SK-N-SH (cell line): Measurements from ENCODE around the gene TMEM134.

Experiments
- CHD2 ChIP-seq: fragments of 150-350 bp; IDR thresholded peaks from 2 replicates; pipeline ENCODE4 v1.6.1; 2018; ENCODE audit warnings: low read length; ENCODE audit not compliant: partially characterized antibody
- ELF1 ChIP-seq: IDR thresholded peaks from 2 replicates; pipeline ENCODE4 v1.4.0; 2012
- EP300 ChIP-seq, 2 experiments: IDR thresholded peaks; 2 replicates each; pipeline versions ENCODE4 v1.4.0 to v1.6.1; 2012; ENCODE audit warnings: borderline replicate concordance in 1 of 2, low read depth in 1 of 2, low read length in 1 of 2
- EZH2phosphoT487 ChIP-seq: fragments of 200-600 bp; sonication (generic); IDR thresholded peaks from 2 replicates; pipeline ENCODE4 v1.6.1; 2017; ENCODE audit warnings: low read depth, mixed run types, mild to moderate bottlenecking, antibody characterized with exemption, moderate library complexity, borderline replicate concordance
- FOXM1 ChIP-seq: IDR thresholded peaks from 2 replicates; pipeline ENCODE4 v1.4.0; 2012; ENCODE audit warnings: low read depth, mild to moderate bottlenecking
- GABPA ChIP-seq: IDR thresholded peaks from 2 replicates; pipeline ENCODE4 v1.4.0; 2012; ENCODE audit warnings: low read depth, mild to moderate bottlenecking
- POLR2AphosphoS5 ChIP-seq: IDR thresholded peaks from 2 replicates; pipeline ENCODE4 v1.6.1; 2012; ENCODE audit warnings: low read depth, low read length
- RAD21 ChIP-seq: IDR thresholded peaks from 2 replicates; pipeline ENCODE4 v1.6.1; 2012; ENCODE audit warnings: mild to moderate bottlenecking, low read length
- YY1 ChIP-seq: IDR thresholded peaks from 2 replicates; pipeline ENCODE4 v1.4.0; 2012; ENCODE audit warnings: low read depth, mild to moderate bottlenecking
- TF ChIP-seq, protein P1 (sequence below): fragments of 200-600 bp; sonication (generic); IDR thresholded peaks from 2 replicates; pipeline ENCODE4 v1.6.1; 2017; ENCODE audit warnings: antibody characterized with exemption, mild to moderate bottlenecking, moderate library complexity
- TF ChIP-seq, protein P2 (sequence below): fragments of 150-350 bp; IDR thresholded peaks from 2 replicates; pipeline ENCODE4 v1.6.1; 2017; ENCODE audit warnings: antibody characterized with exemption, low read length, low read depth, borderline replicate concordance
- TF ChIP-seq, protein P3 (sequence below): IDR thresholded peaks from 2 replicates; pipeline ENCODE4 v1.4.0; 2012; ENCODE audit warnings: low read depth
- TF ChIP-seq, protein P4 (sequence below): IDR thresholded peaks from 2 replicates; pipeline ENCODE4 v1.4.0; 2012; ENCODE audit warnings: low read depth, borderline replicate concordance

DNA sequence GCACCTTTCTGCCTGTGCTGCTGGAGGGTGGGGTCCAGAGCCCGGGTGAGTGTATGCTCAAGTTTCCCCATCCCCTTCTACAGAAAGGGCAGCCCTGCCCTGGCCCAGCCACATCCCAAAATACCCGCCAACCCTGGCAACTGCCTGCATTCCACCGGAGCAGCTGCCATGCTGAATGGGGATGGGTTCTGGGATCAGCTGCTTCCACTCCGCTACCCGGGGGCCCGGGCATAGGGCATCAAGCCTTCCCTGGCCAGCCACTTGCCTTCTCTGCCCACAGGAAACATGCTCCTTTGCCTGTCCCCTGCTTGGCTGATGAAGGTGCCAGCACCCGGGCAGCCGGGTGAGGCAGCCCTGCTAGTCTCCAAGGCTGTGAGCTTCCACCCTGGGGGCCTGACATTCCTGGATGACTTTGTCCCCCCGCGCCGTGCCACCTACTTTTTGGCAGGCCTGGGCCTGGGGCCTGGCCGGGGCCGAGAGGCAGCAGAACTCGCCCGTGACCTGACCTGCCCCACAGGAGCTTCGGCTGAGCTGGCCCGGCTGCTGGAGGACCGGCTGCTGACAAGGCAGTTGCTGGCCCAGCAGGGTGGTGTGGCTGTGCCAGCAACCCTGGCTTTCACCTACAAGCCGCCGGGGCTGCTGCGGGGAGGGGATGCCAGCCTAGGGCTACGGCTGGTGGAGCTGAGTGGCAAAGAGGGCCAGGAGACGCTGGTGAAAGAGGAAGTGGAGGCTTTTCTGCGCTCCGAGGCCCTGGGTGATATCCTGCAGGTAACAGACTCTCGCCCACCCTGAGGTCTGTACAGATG lies 50.4 kb downstream of the TMEM134 start:
- TF ChIP-seq, protein P1, sequence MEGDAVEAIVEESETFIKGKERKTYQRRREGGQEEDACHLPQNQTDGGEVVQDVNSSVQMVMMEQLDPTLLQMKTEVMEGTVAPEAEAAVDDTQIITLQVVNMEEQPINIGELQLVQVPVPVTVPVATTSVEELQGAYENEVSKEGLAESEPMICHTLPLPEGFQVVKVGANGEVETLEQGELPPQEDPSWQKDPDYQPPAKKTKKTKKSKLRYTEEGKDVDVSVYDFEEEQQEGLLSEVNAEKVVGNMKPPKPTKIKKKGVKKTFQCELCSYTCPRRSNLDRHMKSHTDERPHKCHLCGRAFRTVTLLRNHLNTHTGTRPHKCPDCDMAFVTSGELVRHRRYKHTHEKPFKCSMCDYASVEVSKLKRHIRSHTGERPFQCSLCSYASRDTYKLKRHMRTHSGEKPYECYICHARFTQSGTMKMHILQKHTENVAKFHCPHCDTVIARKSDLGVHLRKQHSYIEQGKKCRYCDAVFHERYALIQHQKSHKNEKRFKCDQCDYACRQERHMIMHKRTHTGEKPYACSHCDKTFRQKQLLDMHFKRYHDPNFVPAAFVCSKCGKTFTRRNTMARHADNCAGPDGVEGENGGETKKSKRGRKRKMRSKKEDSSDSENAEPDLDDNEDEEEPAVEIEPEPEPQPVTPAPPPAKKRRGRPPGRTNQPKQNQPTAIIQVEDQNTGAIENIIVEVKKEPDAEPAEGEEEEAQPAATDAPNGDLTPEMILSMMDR = no peak
- TF ChIP-seq CHD2 (no peak), EP300 (IDR thresholded peaks at IDR 0.05; ENCODE audit: borderline replicate concordance in 1 of 2, low read depth in 1 of 2, low read length in 1 of 2) (no peak), GABPA (no peak), POLR2AphosphoS5 (no peak), ELF1 (no peak), RAD21 (no peak), FOXM1 (no peak), YY1 (no peak), EZH2phosphoT487 (no peak)
- TF ChIP-seq, protein P2, sequence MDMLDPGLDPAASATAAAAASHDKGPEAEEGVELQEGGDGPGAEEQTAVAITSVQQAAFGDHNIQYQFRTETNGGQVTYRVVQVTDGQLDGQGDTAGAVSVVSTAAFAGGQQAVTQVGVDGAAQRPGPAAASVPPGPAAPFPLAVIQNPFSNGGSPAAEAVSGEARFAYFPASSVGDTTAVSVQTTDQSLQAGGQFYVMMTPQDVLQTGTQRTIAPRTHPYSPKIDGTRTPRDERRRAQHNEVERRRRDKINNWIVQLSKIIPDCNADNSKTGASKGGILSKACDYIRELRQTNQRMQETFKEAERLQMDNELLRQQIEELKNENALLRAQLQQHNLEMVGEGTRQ = no peak
- TF ChIP-seq, protein P3, sequence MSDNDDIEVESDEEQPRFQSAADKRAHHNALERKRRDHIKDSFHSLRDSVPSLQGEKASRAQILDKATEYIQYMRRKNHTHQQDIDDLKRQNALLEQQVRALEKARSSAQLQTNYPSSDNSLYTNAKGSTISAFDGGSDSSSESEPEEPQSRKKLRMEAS = no peak
- TF ChIP-seq, protein P4, sequence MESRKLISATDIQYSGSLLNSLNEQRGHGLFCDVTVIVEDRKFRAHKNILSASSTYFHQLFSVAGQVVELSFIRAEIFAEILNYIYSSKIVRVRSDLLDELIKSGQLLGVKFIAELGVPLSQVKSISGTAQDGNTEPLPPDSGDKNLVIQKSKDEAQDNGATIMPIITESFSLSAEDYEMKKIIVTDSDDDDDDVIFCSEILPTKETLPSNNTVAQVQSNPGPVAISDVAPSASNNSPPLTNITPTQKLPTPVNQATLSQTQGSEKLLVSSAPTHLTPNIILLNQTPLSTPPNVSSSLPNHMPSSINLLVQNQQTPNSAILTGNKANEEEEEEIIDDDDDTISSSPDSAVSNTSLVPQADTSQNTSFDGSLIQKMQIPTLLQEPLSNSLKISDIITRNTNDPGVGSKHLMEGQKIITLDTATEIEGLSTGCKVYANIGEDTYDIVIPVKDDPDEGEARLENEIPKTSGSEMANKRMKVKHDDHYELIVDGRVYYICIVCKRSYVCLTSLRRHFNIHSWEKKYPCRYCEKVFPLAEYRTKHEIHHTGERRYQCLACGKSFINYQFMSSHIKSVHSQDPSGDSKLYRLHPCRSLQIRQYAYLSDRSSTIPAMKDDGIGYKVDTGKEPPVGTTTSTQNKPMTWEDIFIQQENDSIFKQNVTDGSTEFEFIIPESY = no peak
